ENCODE data around the gene ZNF532. TPM values are rescaled to one million over a fixed set of nuclear protein-coding genes. Genes with fewer than 3 reads are reported as not detected.
"Not testable (repeated sequence)": the region's sequence is repeated elsewhere in the genome, so short reads cannot be mapped to it uniquely, and the experiment has no call there.

Gene ZNF532
- total RNA-seq, 3 donors from 2014 or later, result 55.5 to 71.7 (median 62.3) TPM

DNA sequence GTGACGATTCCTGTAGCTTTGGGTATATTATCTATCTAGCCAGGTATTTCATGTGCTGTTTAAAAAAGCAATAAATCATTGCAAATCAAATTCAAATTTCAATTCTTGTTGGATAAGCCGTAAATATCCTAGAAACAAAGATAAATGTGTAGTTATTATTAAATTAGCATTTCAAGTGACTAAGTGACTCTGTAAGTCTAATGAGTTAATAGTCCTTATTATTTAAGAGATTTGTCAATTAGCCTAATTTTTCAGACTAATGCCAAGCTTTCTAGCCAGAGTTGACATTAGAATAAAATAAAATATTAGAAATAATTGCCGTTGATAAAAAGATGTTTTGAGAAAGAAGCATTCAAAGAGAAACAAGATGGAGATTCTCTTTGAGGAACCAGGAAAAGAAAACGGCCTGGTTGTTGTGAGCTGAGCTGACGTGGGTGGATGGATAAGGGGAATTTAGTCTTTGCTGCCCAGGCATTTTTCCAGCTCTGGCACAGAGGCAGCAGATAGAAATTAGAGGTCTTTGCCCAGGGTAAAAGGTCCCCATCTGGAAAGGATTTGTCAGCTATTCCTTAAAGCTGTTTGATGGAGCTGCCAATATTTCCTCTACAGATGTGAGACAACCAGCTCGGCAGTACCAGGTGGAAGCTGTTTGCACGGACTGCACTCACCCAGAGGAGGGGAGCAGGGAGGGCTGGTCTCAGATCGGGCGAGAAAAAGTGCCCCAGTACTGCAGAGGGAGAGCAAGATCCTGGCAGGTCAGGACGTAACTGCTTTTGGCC lies 157.7 kb downstream of the ZNF532 start:
- TF ChIP-seq POLR2A (IDR thresholded peaks at IDR 0.05), result no peak
- TF ChIP-seq, protein P1, sequence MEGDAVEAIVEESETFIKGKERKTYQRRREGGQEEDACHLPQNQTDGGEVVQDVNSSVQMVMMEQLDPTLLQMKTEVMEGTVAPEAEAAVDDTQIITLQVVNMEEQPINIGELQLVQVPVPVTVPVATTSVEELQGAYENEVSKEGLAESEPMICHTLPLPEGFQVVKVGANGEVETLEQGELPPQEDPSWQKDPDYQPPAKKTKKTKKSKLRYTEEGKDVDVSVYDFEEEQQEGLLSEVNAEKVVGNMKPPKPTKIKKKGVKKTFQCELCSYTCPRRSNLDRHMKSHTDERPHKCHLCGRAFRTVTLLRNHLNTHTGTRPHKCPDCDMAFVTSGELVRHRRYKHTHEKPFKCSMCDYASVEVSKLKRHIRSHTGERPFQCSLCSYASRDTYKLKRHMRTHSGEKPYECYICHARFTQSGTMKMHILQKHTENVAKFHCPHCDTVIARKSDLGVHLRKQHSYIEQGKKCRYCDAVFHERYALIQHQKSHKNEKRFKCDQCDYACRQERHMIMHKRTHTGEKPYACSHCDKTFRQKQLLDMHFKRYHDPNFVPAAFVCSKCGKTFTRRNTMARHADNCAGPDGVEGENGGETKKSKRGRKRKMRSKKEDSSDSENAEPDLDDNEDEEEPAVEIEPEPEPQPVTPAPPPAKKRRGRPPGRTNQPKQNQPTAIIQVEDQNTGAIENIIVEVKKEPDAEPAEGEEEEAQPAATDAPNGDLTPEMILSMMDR (IDR thresholded peaks at IDR 0.05), result no peak
- no peak for TF ChIP-seq POLR2AphosphoS5 (IDR thresholded peaks at IDR 0.05)
- H3K4me3 ChIP-seq, result no peak overlapping the region
- H3K36me3 ChIP-seq, result no peaks in the 10 kb centered on the region
- no peaks in the 10 kb centered on the region for H3K9me3 ChIP-seq
- H3K4me1 ChIP-seq, result peaks cover 0 to 5% of the 10 kb centered on the region in 2 donors
- peak in 1 of 2 donors; percentile 29 for DNase-seq (ENCODE audit: low spot score in 2 of 2)
- no peaks in the 10 kb centered on the region for H3K27me3 ChIP-seq
- intact Hi-C loops (cut with DNase I; ENCODE audit: low total_unique reads), result no loop called here
- H3K27ac ChIP-seq, result peak overlapping the region; percentile 48 to 86

DNA sequence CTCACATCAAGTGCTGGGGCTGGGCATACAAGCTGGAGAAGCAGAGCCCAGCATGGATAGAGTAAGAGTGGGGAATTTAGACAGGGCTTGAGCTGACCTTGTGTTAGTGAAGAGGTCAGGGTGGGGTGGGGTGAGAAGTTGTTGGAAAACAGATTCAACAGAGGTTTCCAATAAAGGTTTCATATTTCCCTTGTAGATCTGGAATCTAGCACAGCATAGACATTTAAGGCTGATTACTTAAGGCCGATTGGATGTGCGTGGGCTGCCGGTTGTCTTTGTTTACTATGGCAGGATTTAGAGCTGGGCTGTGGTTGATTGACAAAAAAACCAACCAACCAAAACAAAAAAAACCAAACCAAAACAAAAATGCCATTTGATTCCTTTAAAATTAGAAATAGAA lies 160.2 kb downstream of the ZNF532 start:
- H3K27ac ChIP-seq, result peak overlapping the region; percentile 61 to 86

DNA sequence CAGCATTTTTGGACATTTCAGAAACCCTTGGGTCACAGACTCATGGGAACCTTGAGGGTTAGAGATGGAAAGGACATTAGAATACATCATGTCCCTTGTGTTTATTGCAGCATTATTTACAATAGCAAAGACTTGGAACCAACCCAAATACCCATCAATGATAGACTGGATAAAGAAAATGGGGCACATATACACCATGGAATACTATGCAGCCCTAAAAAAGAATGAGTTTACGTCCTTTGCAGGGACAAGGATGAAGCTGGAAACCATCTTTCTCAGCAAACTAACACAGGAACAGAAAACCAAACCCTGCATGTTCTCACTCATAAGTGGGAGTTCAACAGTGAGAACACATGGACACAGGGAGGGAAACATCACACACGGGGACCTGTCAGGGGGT lies 160.9 kb downstream of the ZNF532 start:
- H3K4me3 ChIP-seq; intact Hi-C loops (cut with DNase I; ENCODE audit: low total_unique reads); H3K36me3 ChIP-seq; H3K9me3 ChIP-seq; DNase-seq (ENCODE audit: low spot score in 2 of 2); H3K4me1 ChIP-seq; H3K27me3 ChIP-seq: not testable (repeated sequence)
- peak overlapping the region; percentile 61 to 86 for H3K27ac ChIP-seq

More for the DNA sequence above, 160.2 kb downstream of the ZNF532 start:
- TF ChIP-seq POLR2AphosphoS5 (IDR thresholded peaks at IDR 0.05), result no peak
- TF ChIP-seq, protein P1 (IDR thresholded peaks at IDR 0.05), result no peak
- no peak for TF ChIP-seq POLR2A (IDR thresholded peaks at IDR 0.05)
- DNase-seq (ENCODE audit: low spot score in 2 of 2), result no peak
- no peak overlapping the region for H3K4me3 ChIP-seq
- no peaks in the 10 kb centered on the region for H3K36me3 ChIP-seq
- H3K4me1 ChIP-seq, result peaks cover 0 to 5% of the 10 kb centered on the region in 2 donors
- H3K27me3 ChIP-seq, result no peaks in the 10 kb centered on the region
- no peaks in the 10 kb centered on the region for H3K9me3 ChIP-seq
- intact Hi-C loops (cut with DNase I; ENCODE audit: low total_unique reads), result no loop called here

DNA sequence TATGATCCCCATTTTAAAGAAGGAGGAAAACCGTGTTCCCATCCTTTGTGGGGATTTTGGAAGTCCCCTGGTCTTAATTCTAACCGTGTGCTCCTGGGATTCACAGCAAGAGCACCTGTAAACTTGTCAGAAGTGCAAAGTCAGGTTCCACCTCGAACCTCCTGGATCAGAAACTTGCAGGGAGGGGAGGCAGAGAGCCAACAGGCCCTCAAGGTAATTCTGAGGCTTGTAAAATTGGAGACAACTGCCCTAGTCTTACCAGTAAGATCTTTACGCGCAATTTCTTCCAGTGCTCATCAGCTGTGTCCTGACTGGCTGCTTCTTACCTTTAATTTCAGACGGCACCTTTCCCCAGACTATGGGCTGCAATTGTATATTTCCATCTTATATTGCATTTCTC lies 161.7 kb downstream of the ZNF532 start:
- Histone ChIP-seq H3K36me3 (no peaks in the 10 kb centered on the region), H3K9me3 (no peaks in the 10 kb centered on the region), H3K4me1 (peaks cover 0 to 5% of the 10 kb centered on the region in 2 donors), H3K27ac (no peak overlapping the region), H3K4me3 (no peak overlapping the region), H3K27me3 (no peaks in the 10 kb centered on the region)
- TF ChIP-seq POLR2A (IDR thresholded peaks at IDR 0.05) (no peak), POLR2AphosphoS5 (IDR thresholded peaks at IDR 0.05) (no peak)
- TF ChIP-seq, protein P1 (IDR thresholded peaks at IDR 0.05), result no peak
- peak in 1 of 2 donors; percentile 37 for DNase-seq (ENCODE audit: low spot score in 2 of 2)
- intact Hi-C loops (cut with DNase I; ENCODE audit: low total_unique reads), result no loop called here

DNA sequence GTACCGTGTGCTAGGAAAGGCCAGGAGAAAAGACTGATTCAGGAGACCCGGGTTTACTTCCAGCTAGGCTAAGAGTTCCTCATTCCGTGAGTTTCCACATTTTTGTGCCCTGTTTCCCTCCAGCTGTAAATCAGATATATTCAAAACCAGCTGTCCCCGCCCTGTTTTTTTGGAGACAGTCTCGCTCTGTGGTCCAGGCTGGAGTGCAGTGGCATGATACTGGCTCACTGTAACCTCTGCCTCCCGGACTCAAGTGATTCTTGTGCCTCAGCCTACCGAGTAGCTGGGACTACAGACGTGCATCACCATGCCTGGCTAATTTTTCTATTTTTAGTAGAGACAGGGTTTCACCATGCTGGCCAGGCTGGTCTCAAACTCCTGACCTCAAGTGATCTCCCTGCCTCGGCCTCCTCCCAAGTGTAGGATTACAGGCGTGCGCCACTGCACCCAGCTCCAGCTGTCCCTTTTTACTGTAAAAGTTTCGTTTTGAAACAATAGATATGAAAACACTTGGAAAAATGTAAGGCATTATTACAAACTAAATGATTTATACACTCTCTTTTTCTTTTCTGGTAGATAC lies 162.2 kb downstream of the ZNF532 start:
- no peak for DNase-seq (ENCODE audit: low spot score in 2 of 2)
- intact Hi-C loops (cut with DNase I; ENCODE audit: low total_unique reads), result no loop called here
- H3K9me3 ChIP-seq, result no peaks in the 10 kb centered on the region
- TF ChIP-seq POLR2A (IDR thresholded peaks at IDR 0.05), result no peak
- TF ChIP-seq POLR2AphosphoS5 (IDR thresholded peaks at IDR 0.05), result no peak
- TF ChIP-seq, protein P1 (IDR thresholded peaks at IDR 0.05), result no peak
- H3K36me3 ChIP-seq, result no peaks in the 10 kb centered on the region
- H3K27ac ChIP-seq, result no peak overlapping the region
- H3K4me3 ChIP-seq, result no peak overlapping the region
- H3K4me1 ChIP-seq, result peaks cover 0 to 5% of the 10 kb centered on the region in 2 donors
- no peaks in the 10 kb centered on the region for H3K27me3 ChIP-seq
